NOMO-1 treated with dmso at 0.1 percent for 144 hours (cell line): ENCODE results near the gene MTFMT.
A peak's percentile ranks its signal among the peaks of the same experiment; 100 is the strongest.
"Not testable (repeated sequence)": the region's sequence is repeated elsewhere in the genome, so short reads cannot be mapped to it uniquely, and the experiment has no call there.

ENCODE experiments used
- DNase-seq: peaks from one replicate; lab custom pipeline; 2025; ENCODE audit not compliant: unreplicated experiment; lab: John Stamatoyannopoulos, UW

MTFMT gene

DNA sequence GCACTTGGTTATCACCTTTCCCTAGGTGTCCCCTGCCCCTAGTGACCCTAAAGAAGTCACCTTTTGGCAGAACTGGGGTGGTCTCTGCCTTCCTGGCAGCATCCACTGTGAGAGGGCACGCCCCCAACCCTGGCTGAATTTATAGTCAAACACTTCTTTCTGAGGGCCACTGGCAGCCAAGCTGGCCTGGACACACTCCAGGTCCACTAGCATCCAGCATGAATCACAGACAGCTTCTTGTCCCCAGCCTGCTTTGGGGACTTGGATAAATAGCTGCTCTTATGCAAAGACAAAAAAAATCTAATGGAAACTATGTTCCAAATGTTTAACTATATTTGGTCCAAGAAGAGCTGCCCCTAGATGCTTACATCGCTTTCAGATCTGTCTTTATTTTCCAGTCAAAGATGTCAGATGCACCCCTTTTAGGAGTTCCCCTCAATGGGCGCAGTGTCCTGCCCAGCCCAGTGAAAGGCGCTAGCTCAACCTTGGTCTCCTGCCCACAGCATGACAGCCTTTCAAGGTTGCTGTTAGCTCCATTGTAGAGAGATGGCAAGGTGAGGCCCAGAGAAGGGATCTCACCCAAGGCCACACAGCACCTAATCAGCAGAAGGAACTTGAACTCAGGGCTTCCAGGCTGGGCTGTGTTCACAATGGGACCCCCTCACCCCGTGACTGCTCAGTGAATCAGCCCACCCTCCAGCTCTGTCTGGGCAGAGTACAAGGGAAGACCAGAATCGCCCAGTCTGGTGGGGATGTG is 31.4 kb upstream of the MTFMT start:
- DNase-seq = no peak

DNA sequence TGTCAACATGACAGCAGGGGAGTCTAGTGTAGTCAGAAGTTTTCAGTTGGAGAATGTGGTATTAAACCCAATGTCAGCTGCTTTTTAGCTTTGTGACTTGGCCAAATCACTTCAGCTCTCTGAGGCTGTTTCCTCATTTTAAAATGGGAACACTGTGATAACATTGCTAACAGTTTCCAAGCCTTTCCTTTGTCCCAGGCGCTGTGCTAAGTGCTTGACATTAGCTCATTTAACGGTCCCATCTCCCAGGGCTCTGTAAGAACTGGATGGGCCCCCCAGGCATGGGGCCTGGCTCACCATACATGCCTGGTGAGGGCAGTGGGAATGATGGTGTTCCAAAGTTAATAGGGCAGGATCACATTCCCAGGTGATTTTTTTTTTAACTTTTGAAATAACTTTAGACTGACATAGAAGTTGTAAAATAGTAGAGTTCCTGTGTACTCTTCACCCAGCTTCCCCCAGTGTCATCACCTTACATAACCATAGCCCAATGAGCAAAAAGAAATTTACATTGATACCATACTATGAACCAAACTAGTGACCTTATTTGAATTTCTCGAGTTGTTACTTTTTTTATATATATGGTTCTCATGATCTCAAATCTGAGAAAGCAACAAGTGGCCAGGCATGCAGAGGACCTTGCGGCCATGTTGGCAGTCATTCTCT is 30.6 kb upstream of the MTFMT start:
- DNase-seq = no peak

DNA sequence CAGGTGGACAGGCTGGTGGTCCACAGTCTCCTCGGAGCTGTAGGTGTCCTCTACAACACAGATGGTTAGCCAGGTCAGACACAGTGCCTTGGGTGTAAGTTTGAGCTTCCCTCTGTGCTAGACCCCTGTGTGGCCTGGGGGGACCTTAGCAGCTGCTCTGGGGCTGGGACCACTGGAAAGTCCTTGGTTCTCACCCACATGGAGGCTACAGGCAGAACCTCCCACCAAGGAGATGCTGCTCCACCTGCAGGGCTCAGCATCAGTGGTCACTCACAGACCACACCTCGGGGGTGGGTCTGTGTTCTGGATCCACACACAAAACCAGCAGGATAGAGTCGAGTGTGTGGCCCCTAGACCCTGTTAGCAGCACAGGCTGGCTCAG is 29.9 kb upstream of the MTFMT start:
- DNase-seq = no peak

DNA sequence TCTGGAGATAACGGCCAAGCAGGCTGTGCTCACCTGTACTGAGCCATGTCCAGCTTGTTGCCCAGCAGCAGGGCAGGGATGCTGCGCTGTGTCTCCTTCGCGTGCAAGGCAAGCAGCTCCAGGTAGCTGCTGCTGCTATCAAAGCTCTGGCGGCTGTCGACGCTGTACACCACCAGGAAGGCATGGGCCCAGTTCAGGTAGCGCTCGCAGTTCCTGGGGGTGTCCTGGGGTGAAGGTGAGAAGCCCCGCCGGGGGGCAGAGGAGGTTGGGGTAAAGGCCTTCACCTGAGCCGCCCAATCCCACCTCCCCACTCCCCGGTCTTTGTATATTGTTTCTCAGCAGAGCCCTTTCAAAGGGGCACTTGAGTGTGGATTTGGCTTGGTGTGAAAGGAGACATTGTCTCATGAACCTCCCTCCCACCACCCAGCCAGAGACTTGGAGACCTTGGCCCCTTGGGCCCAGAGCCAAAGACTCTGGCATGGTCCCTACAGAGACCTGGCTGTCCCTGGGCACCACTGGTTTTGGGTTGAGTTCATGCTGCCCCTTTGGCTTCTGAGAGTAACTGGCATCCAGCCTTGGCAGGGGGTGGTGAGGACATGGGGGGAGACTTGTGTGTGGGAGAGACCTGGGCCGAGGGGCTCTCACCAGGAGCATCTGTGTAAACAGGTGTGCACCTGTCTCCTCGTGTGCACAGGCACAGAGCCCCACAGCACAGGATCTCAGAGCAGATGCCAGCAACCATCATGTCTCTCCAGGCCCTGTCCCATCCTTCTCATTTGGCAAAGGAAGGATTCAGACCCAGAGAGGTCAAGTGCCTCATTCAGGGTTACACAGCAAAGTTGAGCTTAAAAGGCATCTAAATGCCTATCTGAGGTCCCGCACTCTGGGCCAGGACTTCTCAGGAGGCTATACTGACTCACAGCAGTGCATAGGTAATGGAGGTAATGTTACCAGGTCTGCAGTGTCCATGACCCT is 29.2 kb upstream of the MTFMT start:
- DNase-seq = no peak

DNA sequence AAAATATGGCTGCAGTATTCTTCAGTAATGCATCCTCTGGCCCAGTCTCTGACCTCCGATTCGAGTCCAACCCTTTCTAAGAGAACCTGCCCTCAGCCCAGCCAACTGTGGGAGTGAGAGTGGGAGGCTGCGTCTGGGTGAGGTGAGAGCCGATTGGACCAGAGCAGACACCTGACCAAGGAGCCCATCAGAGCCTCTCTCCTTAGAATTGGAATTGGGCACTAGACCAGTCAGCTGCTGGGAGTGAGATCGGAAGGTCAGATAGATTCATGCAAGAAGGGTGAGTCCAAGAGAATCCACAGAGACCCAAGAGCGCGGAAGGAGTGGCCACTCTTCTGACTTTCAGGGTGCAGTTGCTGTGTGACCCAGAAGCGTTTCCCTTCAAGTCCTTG is 28.1 kb upstream of the MTFMT start:
- no peak for DNase-seq

DNA sequence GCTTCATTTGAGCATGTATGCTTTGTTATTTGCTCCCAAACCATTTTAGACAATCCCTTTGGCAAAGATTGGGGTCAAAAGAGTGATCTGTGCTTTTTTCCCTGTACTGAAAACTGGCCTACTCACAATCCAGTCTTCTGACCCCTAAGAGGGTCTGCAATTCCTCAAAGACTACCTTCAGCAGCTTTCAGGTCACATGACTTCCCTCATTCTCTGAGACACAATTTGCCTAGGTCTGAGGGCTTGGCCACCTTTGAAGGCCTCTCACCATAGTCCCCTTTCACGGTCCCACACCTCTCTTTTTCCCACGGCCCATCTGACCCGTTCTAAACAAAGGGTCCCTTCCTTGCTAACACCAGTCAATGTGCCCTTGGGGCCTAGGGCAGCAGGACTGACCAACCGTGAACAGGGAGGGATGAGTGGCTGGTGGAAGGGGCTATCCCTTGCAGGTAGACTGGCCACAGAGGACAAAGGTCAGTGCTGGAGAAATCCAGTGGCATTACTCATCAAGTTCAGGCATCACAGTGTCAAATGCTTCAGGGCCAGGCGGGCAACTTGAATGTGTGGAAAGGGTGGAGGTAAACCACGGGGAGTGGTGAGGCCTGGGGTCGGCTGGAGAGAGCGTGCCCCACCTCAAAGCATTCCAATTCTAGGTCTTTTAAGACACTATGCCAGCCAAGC is 27.6 kb upstream of the MTFMT start:
- no peak for DNase-seq

DNA sequence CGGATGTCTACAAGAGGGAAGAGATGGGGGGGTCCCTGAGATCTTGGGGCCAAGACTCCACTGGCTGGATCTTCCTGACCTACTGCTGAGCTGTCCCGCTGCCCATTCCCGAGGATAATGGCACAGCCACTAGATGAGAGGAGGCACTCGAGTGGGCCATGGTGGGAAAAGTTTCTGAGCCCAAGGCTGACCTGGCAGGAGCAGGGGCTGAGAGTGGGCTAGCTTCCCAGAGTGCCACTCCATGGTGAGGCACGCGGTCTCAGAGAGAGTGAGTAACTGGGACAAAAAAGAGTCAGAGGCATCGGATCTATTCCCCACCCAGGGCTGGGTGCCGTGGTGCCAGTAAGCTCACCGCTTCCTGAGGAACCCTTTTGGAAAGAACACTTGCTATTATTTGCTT is 26.7 kb upstream of the MTFMT start:
- DNase-seq = no peak

DNA sequence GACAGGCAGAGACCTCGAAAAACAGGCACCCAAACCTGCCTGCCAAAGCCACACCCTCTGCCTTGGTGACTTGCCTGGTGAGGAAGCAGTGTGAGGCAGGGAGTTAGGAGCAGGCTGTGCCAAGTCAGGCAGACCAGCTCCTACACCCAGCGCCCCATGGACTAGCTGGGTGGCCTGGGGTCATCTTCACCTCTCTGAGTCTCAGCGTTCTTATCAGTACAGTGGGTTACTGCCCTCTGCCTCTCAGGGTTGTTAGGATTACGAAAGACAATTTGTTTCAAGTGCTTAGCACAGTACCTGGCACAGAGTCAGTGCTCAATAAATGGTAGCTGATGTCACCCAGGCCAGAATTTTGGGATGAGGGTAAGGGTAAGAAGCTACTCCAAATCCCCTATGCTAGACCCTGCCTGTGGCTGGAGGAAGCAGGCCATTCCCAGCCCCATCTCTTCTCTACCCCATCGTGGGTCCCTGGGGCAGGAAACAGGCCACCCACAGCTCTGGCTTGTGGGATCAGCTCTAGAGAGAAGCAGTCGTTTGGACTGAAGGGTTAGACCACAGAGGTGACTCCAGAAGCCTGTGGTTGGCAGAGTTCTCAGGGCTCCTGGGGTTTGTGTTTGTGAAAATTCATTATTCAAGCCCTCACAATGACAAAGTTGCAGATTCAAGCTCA is 25.9 kb upstream of the MTFMT start:
- no peak for DNase-seq

DNA sequence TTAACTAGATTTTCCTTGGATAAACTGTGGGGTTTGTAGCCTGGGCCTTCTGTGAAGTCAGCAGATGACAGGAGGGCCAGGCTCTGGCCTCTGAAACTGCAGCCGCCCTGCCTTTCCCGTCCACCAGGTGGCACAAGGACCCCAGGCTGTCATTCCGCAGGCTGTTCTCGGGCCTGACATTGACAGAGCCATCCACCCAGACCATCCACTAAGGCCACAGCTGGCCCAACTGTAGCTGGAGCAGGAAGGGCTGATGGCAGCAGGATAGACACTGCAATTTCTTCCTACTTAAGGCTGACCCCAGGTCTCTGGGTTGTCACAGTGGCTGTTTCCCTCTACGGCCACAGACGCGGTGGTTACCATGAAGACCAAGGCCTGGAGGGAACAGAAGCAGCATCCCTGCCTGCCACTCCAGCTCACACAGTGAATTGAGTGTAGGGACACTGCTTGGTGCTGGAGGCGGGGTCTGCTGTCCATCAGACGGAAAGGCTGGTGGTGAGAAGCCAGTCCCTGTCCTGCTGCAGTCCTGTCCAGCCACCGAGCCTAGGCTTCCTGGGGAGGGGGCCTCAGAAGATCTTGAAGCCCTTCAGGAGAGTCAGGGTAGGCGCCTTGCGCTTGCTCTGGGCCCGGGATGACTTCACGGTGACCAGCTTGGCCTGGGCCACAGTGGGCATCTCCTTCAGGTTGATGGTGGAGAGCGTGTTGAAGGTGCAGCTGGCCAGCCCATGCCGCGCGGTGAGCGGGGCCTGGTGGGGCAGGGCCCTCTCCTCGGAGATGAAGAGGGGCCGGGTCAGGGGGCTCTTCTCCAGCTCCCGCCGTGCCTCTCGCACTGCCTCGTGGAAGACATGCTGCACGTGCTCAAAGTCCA is 25.1 kb upstream of the MTFMT start:
- peak; percentile 26 for DNase-seq

DNA sequence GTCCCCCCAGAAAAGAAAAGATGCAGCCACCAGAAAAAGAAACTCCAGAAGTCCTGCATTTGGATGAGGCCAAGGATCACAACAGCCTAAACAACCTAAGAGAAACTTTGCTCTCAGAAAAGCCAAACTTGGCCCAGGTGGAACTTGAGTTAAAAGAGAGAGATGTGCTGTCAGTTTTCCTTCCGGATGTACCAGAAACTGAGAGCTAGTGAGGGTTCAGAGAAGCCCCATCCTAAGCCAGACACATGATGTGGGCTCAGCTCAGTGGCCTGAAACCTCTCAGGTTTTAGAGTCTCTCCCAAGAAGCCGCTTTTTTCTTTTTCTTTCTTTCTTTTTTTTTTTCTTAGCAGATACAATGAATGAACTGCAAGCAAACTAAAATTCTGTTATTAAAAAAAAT is 23.5 kb upstream of the MTFMT start:
- no peak for DNase-seq

DNA sequence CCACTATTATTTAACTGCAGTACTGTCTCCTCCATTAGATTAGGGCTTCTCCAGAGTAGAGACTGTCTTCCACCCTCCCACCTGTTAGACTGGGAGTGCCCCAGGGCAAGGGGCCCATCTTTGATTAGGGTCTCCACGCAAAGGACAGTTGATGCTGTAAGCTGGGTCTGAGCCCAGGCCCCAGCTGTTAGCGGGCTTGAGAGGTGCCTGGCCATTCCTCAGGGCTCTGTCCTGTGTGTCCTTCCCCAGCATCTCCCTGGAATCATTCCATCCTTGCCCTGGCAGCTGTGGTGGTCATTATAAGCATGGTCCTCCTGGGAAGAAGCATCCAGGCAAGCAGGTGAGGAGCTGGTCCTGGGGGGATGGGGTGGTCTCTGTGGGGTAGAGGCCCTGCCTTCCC is 21.8 kb upstream of the MTFMT start:
- no peak for DNase-seq

DNA sequence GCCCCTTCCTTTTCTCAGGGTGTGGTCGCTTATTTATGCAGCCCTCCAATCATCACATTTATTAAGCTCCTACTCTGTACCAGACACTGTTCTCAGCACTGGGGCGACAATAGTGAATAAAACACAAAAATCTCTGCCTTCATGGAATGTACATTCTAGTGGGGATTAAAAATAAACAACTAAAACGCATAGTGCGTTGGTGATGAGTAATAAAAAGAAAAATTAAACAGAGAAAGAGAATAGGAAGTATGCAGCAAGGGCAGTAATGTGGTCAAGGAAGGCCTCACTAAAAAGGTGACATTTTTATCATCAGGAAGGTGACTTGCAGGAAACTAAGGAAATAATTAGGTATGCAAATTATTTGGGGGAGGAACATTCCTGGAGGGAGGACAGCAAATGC is 20.8 kb upstream of the MTFMT start:
- no peak for DNase-seq

DNA sequence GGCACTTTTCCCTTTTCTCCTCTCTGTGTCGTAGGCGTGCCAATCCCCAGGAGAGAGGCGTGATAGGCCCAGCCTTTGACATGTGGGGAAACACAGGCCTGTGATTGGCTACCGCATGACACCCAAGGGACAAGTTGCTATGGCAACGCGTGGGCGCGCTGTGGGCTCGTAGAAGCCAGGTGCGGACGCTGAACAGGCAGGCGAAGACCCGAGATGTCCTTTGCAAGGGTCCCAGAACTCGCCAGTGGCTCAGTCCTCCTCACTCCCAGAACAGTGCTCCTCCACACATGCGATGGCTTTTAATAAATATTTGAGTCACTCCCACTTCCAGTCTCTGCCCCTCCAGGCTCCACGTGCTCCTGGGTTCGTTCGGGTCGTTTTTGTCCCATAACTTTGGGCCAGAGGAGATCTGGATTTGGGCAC is 20.0 kb upstream of the MTFMT start:
- peak; percentile 82 for DNase-seq

DNA sequence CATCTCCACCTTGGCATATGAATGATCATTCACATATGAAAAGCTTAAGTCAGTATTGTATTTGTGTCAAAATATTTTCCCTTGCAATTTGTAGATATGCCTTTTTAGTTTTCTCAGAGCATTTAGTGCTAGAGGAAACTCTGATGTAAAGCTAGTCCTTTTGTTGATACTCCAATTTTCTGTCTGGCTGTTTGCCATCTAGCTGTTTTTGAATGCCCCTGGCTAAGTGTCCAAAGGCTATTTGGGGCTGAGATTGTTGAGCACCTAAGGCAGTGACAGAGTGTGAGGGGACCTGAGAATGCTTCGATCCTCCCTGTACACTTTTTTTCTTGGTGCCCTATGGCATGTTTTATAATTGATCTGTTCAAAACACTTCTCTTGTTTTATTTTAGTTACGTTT is 18.8 kb upstream of the MTFMT start:
- DNase-seq = no peak

DNA sequence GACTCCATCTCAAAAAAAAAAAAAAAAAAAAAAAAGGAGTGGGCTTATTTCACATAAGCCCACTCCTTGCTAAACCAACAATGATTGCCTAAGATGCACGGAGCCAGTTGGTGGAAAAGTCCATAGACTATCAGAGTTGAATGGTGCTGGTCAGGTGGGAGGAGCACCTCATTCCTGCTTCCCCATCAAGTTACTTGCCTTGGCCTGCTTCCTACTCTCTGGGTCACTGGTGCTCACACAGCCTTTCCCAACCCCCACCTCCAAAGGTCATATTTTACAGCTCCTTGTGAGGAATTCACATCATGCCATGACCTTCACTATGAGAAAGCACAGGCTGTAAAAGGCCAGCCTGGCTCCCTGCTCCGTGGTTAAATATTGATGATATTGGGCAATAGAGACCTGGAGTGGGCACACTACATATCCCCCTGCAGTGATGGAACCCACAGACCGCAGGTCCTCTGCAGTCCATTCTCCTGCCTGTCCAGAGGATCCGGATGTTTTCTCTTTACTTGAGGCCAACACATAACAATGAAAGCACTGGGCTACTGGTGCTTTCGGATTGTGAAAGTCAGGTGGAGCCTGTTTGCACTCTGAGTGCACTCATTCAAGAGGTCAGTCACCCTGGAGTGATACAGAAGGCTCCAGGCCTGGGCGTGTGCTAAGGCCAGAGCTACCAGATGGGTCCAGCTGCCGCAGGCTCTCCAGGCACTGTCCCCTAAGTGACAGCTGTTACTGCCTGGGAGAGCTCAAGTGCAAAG is 15.5 kb upstream of the MTFMT start, which contains the start of gene SLC51B:
TSS of gene SLC51B (plus strand) at position 664 of the 758 bp plus-strand sequence. CDS start 4,618 bp downstream, outside the sequence.
- DNase-seq = no peak

DNA sequence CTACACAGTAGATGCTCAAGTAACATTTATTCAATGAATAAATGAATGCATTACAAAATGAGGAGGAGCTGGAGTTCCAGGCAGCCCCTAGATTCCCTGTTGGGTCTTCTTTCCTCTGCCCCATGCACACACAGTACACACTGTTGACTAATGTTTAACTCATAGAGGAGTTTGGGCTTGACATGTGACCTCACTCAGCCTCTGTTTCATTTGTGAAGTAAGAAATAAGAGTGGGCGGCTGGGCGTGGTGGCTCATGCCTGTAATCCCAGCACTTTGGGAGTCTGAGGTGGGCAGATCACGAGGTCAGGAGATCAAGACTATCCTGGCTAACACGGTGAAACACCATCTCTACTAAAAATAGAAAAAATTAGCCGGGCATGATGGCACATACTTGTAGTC is 14.8 kb upstream of the MTFMT start:
- DNase-seq = not testable (repeated sequence)

DNA sequence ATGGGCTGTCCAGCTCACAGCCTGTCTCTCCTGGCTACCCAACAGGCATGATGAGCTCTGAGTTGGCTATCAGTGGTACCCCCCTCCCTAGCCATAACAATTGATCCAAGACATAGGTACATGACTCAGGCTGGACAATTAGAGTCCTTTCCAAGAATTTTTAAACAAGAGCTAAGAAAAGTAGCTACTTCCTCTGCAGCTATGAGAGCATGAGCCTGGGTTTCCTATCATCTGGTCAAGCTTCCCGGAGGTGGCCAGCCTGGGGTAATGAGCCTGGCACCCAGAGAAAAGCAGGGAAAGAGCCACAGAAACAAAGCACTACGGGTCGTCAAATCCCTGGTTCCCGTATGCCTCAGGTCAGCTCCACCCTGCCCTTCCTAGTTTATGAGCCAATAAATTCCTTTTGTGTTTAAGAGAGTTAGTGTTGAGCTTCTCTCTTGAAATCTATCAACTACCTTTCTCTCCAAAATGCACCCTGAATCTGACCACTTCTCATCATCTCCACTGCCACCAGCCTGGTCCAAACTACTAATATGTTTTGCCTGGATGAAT is 13.4 kb upstream of the MTFMT start:
- DNase-seq = no peak

DNA sequence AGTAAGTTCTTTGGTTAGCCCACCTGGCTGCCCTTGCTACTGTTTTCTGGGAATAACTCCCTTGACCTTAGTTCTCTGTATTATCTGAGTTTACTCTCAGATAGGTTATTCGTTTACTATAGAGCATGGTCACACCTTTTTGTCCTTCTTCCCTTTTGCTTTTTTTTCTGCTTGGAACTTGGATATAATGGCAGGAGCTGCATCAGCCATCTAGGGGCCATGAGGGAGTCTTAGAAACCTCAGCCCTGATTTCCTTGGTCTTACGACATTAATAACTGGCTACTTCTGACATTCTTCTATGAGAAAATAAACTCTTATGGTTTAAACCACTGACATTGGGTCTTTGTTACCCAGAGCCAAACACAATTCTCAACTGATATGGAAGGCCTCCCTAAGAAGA is 12.3 kb upstream of the MTFMT start:
- DNase-seq = no peak
